Lower leg skin (tissue), 3 donors: ENCODE results near the gene S100A5.

ENCODE experiments used
- CTCF ChIP-seq, 3 donors: fragments of 450-650 bp; IDR thresholded peaks; one replicate each; pipeline ENCODE4 v1.5.1; 2016; ENCODE audit warnings: antibody characterized with exemption in 3 of 3, mild to moderate bottlenecking in 3 of 3, moderate library complexity in 2 of 3
- POLR2A ChIP-seq, 2 donors: fragments of 450-650 bp; IDR thresholded peaks; one replicate each; pipeline ENCODE4 v1.6.1; 2016 to 2017; ENCODE audit warnings: antibody characterized with exemption in 2 of 2, mild to moderate bottlenecking in 1 of 2, moderate library complexity in 1 of 2

GRCh38 chr1:153547560-153548551, 7.1 kb upstream of the S100A5 start:
- no peak for TF ChIP-seq CTCF (IDR thresholded peaks at IDR 0.05)
- TF ChIP-seq POLR2A (IDR thresholded peaks at IDR 0.05), result no peak
